Stimulated activated CD8-positive, alpha-beta memory T cell treated with anti-CD3 and anti-CD28 coated beads, Interleukin-12 subunit alpha, Interleukin-12 subunit beta, amount 100 ng/mL, for 24 hours (primary cell): ENCODE results near the gene RNF130.
A peak's percentile ranks its signal among the peaks of the same experiment; 100 is the strongest.

Experiments used
- DNase-seq: peaks from one replicate; pipeline ENCODE4 v3.0.0-alpha.2; 2020; ENCODE audit errors: extremely low read depth

Gene RNF130

GRCh38 chr5:179918742-179919486, 152.6 kb downstream of the RNF130 start:
- DNase-seq: no peak

GRCh38 chr5:179916523-179916922, 155.0 kb downstream of the RNF130 start:
- DNase-seq: no peak

- no peak for DNase-seq
These were observed 156.1 kb downstream of the RNF130 start for GRCh38 chr5:179915406-179915935.

- DNase-seq: no peak
These were observed 157.4 kb downstream of the RNF130 start for GRCh38 chr5:179914032-179914755.

- no peak for DNase-seq
These were observed 158.1 kb downstream of the RNF130 start for GRCh38 chr5:179913461-179913860.

- DNase-seq: no peak
These were observed 158.6 kb downstream of the RNF130 start for GRCh38 chr5:179912951-179913350.

- no peak for DNase-seq
These were observed 159.2 kb downstream of the RNF130 start for GRCh38 chr5:179912386-179912785.

GRCh38 chr5:179909224-179909623, 162.3 kb downstream of the RNF130 start:
- no peak for DNase-seq

- DNase-seq: no peak
These were observed 163.0 kb downstream of the RNF130 start for GRCh38 chr5:179908528-179908927.

GRCh38 chr5:179907556-179908324, 163.8 kb downstream of the RNF130 start, which contains the start of gene TBC1D9B:
Gene TBC1D9B (minus strand): TSS chr5:179907897. CDS start chr5:179907821, 76 bp downstream.
- DNase-seq: peak; percentile 9

GRCh38 chr5:179906795-179907555, 164.6 kb downstream of the RNF130 start:
- DNase-seq: no peak

GRCh38 chr5:179906294-179906794, 165.2 kb downstream of the RNF130 start:
- no peak for DNase-seq

GRCh38 chr5:179905161-179905560, 166.4 kb downstream of the RNF130 start:
- DNase-seq: no peak
